GM12892 (cell line): ENCODE data around the gene FRMD7.

Experiments
- POLR2A ChIP-seq: IDR thresholded peaks from 2 replicates; pipeline ENCODE4 v1.6.1; 2011; ENCODE audit warnings: low read depth, low read length, control low read depth
- POLR2AphosphoS5 ChIP-seq: IDR thresholded peaks from 2 replicates; pipeline ENCODE4 v1.6.1; 2011; ENCODE audit warnings: low read depth, low read length, control low read depth

DNA sequence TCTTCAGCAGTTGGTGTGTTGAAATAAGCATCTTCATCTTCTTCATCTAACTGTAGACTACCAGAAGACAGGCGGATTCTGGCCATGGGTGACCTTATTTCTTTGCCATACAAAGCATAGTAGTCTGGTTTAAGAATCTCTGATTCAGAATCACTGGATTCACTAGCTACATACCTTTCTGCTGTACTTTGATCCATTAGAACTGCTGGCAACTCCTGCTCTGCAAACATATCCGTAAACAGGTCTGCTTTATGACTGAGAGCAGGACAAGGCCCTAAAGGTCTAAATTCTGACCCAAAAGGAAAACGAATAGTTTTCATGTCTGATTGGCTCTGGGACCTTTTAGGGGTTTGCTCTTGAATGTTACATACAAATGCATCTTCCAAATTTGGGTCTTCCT is 49.9 kb downstream of the FRMD7 start:
- TF ChIP-seq POLR2A (no peak), POLR2AphosphoS5 (no peak)
